Measurements from ENCODE around the gene PCDH9.

DNA sequence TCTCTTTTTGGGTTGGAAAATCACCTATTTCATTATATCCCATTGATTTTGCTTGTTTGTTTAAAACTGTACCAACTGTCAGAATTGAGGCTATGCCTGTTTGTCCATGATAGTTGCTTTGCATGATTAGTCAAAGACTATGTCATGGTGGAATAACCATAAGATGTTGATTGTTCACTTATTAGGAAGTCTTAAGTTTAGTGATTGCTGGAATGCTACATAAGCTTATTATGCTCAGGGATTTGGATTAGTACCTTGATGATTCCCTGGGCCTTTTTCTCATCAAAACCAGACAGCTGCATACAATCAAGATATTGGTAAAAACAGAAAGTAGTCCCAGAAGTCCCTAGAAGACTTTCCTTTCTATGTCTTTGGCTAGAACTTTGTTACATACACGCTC lies 954.7 kb downstream of the PCDH9 start:
- TF ChIP-seq TCF7L2 (IDR thresholded peaks at IDR 0.05; ENCODE audit: low read depth, low read length) (no peak), POLR2AphosphoS5 (IDR thresholded peaks at IDR 0.05; ENCODE audit: low read depth, low read length) (no peak), SIN3A (IDR thresholded peaks at IDR 0.05; ENCODE audit: borderline replicate concordance, insufficient read depth, low read depth, low read length) (no peak)
- TF ChIP-seq, protein P1, sequence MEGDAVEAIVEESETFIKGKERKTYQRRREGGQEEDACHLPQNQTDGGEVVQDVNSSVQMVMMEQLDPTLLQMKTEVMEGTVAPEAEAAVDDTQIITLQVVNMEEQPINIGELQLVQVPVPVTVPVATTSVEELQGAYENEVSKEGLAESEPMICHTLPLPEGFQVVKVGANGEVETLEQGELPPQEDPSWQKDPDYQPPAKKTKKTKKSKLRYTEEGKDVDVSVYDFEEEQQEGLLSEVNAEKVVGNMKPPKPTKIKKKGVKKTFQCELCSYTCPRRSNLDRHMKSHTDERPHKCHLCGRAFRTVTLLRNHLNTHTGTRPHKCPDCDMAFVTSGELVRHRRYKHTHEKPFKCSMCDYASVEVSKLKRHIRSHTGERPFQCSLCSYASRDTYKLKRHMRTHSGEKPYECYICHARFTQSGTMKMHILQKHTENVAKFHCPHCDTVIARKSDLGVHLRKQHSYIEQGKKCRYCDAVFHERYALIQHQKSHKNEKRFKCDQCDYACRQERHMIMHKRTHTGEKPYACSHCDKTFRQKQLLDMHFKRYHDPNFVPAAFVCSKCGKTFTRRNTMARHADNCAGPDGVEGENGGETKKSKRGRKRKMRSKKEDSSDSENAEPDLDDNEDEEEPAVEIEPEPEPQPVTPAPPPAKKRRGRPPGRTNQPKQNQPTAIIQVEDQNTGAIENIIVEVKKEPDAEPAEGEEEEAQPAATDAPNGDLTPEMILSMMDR (IDR thresholded peaks at IDR 0.05) = no peak
